ENCODE measurements around the gene ADAM19. TPM values are rescaled to one million over a fixed set of nuclear protein-coding genes. Genes with fewer than 3 reads are reported as not detected.

ADAM19 gene
- total and polyA plus RNA-seq, 2 experiments from 2014 or later = 9.1 to 13.2 TPM

DNA sequence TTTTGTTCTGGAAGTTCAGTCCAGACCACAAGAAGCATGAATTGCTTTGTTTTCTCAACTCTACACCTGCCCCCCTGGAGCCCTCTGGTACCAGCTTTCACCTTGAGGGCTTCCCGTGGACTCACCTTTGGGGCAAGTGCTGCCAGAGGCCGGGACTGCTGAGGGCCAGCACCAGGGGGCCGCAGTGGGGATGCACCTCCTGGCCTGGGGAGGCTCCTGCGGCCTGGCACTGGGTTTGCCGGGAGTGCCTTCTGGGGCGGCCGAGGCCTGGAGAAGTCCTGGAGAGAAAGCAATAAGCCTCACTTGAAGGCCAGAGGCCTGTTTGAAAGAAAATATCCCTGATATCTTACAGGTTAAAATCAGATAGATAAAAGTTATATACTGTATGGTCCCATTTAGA, 93.9 kb downstream of the ADAM19 start:
- Mint-ChIP-seq H3K27ac (no peak overlapping the region), H3K4me1 (peaks cover 20% of the 10 kb centered on the region), H3K27me3 (ENCODE audit: insufficient read depth, low read depth, poor library complexity) (no peaks in the 10 kb centered on the region), H3K9me3 (no peaks in the 10 kb centered on the region), H3K36me3 (ENCODE audit: low read depth) (peaks cover 9% of the 10 kb centered on the region), H3K4me3 (no peak overlapping the region)
- H3K9me2 ChIP-seq (ENCODE audit: insufficient read depth) = no peaks in the 10 kb centered on the region
- H3K4me2 ChIP-seq = no peak overlapping the region
- H2AFZ ChIP-seq = no peak overlapping the region
- H3F3A ChIP-seq (replicated peaks; ENCODE audit: low read depth) = no peaks in the 10 kb centered on the region
- H3K27me3 ChIP-seq (ENCODE audit: insufficient read depth) = no peaks in the 10 kb centered on the region
- TF ChIP-seq, protein P1, sequence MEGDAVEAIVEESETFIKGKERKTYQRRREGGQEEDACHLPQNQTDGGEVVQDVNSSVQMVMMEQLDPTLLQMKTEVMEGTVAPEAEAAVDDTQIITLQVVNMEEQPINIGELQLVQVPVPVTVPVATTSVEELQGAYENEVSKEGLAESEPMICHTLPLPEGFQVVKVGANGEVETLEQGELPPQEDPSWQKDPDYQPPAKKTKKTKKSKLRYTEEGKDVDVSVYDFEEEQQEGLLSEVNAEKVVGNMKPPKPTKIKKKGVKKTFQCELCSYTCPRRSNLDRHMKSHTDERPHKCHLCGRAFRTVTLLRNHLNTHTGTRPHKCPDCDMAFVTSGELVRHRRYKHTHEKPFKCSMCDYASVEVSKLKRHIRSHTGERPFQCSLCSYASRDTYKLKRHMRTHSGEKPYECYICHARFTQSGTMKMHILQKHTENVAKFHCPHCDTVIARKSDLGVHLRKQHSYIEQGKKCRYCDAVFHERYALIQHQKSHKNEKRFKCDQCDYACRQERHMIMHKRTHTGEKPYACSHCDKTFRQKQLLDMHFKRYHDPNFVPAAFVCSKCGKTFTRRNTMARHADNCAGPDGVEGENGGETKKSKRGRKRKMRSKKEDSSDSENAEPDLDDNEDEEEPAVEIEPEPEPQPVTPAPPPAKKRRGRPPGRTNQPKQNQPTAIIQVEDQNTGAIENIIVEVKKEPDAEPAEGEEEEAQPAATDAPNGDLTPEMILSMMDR (conservative IDR thresholded peaks at IDR 0.05; ENCODE audit: low read depth in 2 of 2) = no peak
- no peak for TF ChIP-seq CREB1 (CRISPR knock-in tag; IDR thresholded peaks at IDR 0.05; ENCODE audit: low read depth)
- TF ChIP-seq, protein P2, sequence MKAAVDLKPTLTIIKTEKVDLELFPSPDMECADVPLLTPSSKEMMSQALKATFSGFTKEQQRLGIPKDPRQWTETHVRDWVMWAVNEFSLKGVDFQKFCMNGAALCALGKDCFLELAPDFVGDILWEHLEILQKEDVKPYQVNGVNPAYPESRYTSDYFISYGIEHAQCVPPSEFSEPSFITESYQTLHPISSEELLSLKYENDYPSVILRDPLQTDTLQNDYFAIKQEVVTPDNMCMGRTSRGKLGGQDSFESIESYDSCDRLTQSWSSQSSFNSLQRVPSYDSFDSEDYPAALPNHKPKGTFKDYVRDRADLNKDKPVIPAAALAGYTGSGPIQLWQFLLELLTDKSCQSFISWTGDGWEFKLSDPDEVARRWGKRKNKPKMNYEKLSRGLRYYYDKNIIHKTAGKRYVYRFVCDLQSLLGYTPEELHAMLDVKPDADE (IDR thresholded peaks at IDR 0.05) = no peak
- no peak for TF ChIP-seq ZNF114 (CRISPR knock-in tag; IDR thresholded peaks at IDR 0.05)
- TF ChIP-seq EZH2phosphoT487 (IDR thresholded peaks at IDR 0.05; ENCODE audit: unreplicated experiment) = no peak
- H3K4me1 ChIP-seq (ENCODE audit: insufficient read depth) = peaks cover 9% of the 10 kb centered on the region
- H3K36me3 ChIP-seq (ENCODE audit: insufficient read depth) = no peaks in the 10 kb centered on the region
- H3K79me2 ChIP-seq (replicated peaks; ENCODE audit: insufficient read depth) = no peaks in the 10 kb centered on the region
- H4K20me1 ChIP-seq (replicated peaks; ENCODE audit: insufficient read depth) = no peaks in the 10 kb centered on the region
- DNase-seq (ENCODE audit: low spot score) (no peak), ATAC-seq (no peak)
- no peak overlapping the region for H3K4me3 ChIP-seq
- no peak overlapping the region for H3K27ac ChIP-seq (ENCODE audit: low read depth)

DNA sequence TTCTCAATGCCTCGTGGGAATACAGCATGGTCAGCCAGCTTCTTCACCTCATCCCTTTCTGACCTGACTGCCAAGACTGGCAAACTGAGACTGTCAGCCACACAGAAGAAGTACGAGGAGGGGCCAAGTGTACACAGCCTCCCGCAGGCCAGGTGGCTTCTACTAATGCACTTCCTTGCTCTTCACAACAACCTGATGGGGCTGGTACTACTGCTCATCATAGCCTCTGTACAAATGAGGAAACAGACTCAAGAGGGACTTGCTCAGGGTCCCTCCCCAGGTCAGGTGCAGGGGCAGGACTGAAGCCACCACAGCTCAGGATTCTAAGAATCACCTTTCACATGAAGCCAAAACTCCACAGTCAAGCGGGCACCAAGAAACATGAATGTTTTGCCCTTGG, 94.3 kb downstream of the ADAM19 start:
- H3K4me3 Mint-ChIP-seq = no peak overlapping the region
- no peak overlapping the region for H2AFZ ChIP-seq
- no peaks in the 10 kb centered on the region for H3K36me3 ChIP-seq (ENCODE audit: insufficient read depth)
- H3K4me1 Mint-ChIP-seq = peaks cover 20% of the 10 kb centered on the region
- no peaks in the 10 kb centered on the region for H3F3A ChIP-seq (replicated peaks; ENCODE audit: low read depth)
- H3K27ac Mint-ChIP-seq = no peak overlapping the region
- no peak overlapping the region for H3K4me3 ChIP-seq
- H3K27me3 Mint-ChIP-seq (ENCODE audit: insufficient read depth, low read depth, poor library complexity) = no peaks in the 10 kb centered on the region
- no peak for ATAC-seq
- no peak for DNase-seq (ENCODE audit: low spot score)
- H3K36me3 Mint-ChIP-seq (ENCODE audit: low read depth) = peaks cover 9% of the 10 kb centered on the region
- no peaks in the 10 kb centered on the region for H3K9me2 ChIP-seq (ENCODE audit: insufficient read depth)
- no peaks in the 10 kb centered on the region for H3K27me3 ChIP-seq (ENCODE audit: insufficient read depth)
- no peaks in the 10 kb centered on the region for H3K9me3 Mint-ChIP-seq
- no peak overlapping the region for H3K4me2 ChIP-seq
- H3K79me2 ChIP-seq (replicated peaks; ENCODE audit: insufficient read depth) = no peaks in the 10 kb centered on the region
- no peak overlapping the region for H3K27ac ChIP-seq (ENCODE audit: low read depth)
- H4K20me1 ChIP-seq (replicated peaks; ENCODE audit: insufficient read depth) = no peaks in the 10 kb centered on the region
- peaks cover 9% of the 10 kb centered on the region for H3K4me1 ChIP-seq (ENCODE audit: insufficient read depth)
- TF ChIP-seq, protein P2 (IDR thresholded peaks at IDR 0.05) = no peak
- TF ChIP-seq ZNF331 (CRISPR knock-in tag; IDR thresholded peaks at IDR 0.05; ENCODE audit: low read depth) (no peak), STAT1 (IDR thresholded peaks at IDR 0.05; ENCODE audit: unreplicated experiment) (no peak), EZH2 (IDR thresholded peaks at IDR 0.05; ENCODE audit: low read depth, unreplicated experiment) (no peak), ZNF114 (CRISPR knock-in tag; IDR thresholded peaks at IDR 0.05) (no peak)
- TF ChIP-seq, protein P1 (conservative IDR thresholded peaks at IDR 0.05; ENCODE audit: low read depth in 2 of 2) = no peak
- TF ChIP-seq, protein P3, sequence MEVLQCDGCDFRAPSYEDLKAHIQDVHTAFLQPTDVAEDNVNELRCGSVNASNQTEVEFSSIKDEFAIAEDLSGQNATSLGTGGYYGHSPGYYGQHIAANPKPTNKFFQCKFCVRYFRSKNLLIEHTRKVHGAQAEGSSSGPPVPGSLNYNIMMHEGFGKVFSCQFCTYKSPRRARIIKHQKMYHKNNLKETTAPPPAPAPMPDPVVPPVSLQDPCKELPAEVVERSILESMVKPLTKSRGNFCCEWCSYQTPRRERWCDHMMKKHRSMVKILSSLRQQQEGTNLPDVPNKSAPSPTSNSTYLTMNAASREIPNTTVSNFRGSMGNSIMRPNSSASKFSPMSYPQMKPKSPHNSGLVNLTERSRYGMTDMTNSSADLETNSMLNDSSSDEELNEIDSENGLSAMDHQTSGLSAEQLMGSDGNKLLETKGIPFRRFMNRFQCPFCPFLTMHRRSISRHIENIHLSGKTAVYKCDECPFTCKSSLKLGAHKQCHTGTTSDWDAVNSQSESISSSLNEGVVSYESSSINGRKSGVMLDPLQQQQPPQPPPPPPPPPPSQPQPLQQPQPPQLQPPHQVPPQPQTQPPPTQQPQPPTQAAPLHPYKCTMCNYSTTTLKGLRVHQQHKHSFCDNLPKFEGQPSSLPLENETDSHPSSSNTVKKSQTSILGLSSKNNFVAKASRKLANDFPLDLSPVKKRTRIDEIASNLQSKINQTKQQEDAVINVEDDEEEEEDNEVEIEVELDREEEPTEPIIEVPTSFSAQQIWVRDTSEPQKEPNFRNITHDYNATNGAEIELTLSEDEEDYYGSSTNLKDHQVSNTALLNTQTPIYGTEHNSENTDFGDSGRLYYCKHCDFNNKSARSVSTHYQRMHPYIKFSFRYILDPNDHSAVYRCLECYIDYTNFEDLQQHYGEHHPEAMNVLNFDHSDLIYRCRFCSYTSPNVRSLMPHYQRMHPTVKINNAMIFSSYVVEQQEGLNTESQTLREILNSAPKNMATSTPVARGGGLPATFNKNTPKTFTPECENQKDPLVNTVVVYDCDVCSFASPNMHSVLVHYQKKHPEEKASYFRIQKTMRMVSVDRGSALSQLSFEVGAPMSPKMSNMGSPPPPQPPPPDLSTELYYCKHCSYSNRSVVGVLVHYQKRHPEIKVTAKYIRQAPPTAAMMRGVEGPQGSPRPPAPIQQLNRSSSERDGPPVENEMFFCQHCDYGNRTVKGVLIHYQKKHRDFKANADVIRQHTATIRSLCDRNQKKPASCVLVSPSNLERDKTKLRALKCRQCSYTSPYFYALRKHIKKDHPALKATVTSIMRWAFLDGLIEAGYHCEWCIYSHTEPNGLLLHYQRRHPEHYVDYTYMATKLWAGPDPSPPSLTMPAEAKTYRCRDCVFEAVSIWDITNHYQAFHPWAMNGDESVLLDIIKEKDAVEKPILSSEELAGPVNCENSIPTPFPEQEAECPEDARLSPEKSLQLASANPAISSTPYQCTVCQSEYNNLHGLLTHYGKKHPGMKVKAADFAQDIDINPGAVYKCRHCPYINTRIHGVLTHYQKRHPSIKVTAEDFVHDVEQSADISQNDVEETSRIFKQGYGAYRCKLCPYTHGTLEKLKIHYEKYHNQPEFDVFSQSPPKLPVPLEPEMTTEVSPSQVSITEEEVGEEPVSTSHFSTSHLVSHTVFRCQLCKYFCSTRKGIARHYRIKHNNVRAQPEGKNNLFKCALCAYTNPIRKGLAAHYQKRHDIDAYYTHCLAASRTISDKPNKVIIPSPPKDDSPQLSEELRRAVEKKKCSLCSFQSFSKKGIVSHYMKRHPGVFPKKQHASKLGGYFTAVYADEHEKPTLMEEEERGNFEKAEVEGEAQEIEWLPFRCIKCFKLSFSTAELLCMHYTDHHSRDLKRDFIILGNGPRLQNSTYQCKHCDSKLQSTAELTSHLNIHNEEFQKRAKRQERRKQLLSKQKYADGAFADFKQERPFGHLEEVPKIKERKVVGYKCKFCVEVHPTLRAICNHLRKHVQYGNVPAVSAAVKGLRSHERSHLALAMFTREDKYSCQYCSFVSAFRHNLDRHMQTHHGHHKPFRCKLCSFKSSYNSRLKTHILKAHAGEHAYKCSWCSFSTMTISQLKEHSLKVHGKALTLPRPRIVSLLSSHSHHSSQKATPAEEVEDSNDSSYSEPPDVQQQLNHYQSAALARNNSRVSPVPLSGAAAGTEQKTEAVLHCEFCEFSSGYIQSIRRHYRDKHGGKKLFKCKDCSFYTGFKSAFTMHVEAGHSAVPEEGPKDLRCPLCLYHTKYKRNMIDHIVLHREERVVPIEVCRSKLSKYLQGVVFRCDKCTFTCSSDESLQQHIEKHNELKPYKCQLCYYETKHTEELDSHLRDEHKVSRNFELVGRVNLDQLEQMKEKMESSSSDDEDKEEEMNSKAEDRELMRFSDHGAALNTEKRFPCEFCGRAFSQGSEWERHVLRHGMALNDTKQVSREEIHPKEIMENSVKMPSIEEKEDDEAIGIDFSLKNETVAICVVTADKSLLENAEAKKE (CRISPR knock-in tag; IDR thresholded peaks at IDR 0.05) = no peak

All from GM23338 (cell line).